HEK293T (cell line): ENCODE data around the gene TENM3.

Experiments used
- CTCF ChIA-PET: fragments of 350-600 bp; formaldehyde crosslinking; extraction: SDS; loops from one replicate; lab custom pipeline; 2021; ENCODE audit warnings: antibody characterized with exemption, inconsistent platforms; lab: Yijun Ruan, JAX
- POLR2A ChIA-PET: fragments of 350-600 bp; formaldehyde crosslinking; extraction: SDS; loops from one replicate; lab custom pipeline; 2020; ENCODE audit warnings: antibody characterized with exemption, inconsistent platforms; lab: Yijun Ruan, JAX
- DNase-seq: peaks from one replicate; pipeline ENCODE4 v3.0.0; 2012; ENCODE audit warnings: mixed read lengths; ENCODE audit errors: extremely low spot score
- ARNT ChIP-seq: fragments of 450-650 bp; IDR thresholded peaks from 2 replicates; pipeline ENCODE4 v1.6.1; 2017; ENCODE audit warnings: mild to moderate bottlenecking
- BHLHE40 ChIP-seq: fragments of 450-650 bp; IDR thresholded peaks from 2 replicates; pipeline ENCODE4 v1.6.1; 2016; ENCODE audit warnings: mild to moderate bottlenecking, moderate library complexity, borderline replicate concordance
- CTBP1 ChIP-seq: fragments of 450-650 bp; IDR thresholded peaks from 2 replicates; pipeline ENCODE4 v1.6.1; 2016; ENCODE audit warnings: borderline replicate concordance
- ELF4 ChIP-seq: fragments of 450-650 bp; IDR thresholded peaks from 2 replicates; pipeline ENCODE4 v1.6.1; 2017; ENCODE audit warnings: antibody characterized with exemption
- FOXA1 ChIP-seq: fragments of 450-650 bp; IDR thresholded peaks from 2 replicates; pipeline ENCODE4 v1.6.1; 2016; ENCODE audit warnings: mild to moderate bottlenecking
- FOXK2 ChIP-seq: fragments of 450-650 bp; IDR thresholded peaks from 2 replicates; pipeline ENCODE4 v1.6.1; 2016; ENCODE audit warnings: mild to moderate bottlenecking
- FOXM1 ChIP-seq: fragments of 450-650 bp; IDR thresholded peaks from 2 replicates; pipeline ENCODE4 v1.6.1; 2017; ENCODE audit warnings: mild to moderate bottlenecking, borderline replicate concordance
- HDGF ChIP-seq: fragments of 450-650 bp; IDR thresholded peaks from 2 replicates; pipeline ENCODE4 v1.6.1; 2017; ENCODE audit warnings: antibody characterized with exemption, borderline replicate concordance
- L3MBTL2 ChIP-seq: fragments of 450-650 bp; conservative IDR thresholded peaks from 2 replicates; pipeline ENCODE4 v1.6.1; 2016; ENCODE audit warnings: mild to moderate bottlenecking
- LEF1 ChIP-seq: fragments of 450-650 bp; IDR thresholded peaks from 2 replicates; pipeline ENCODE4 v1.6.1; 2017; ENCODE audit warnings: mild to moderate bottlenecking, borderline replicate concordance
- NFRKB ChIP-seq: fragments of 450-650 bp; IDR thresholded peaks from 2 replicates; pipeline ENCODE4 v1.6.1; 2016; ENCODE audit warnings: mild to moderate bottlenecking, moderate library complexity
- SP1 ChIP-seq: fragments of 450-650 bp; IDR thresholded peaks from 2 replicates; pipeline ENCODE4 v1.6.1; 2017
- SUZ12 ChIP-seq: fragments of 450-650 bp; IDR thresholded peaks from 2 replicates; pipeline ENCODE4 v1.6.1; 2016; ENCODE audit warnings: mild to moderate bottlenecking
- TARDBP ChIP-seq: fragments of 450-650 bp; IDR thresholded peaks from 2 replicates; pipeline ENCODE4 v1.6.1; 2016
- ZNF384 ChIP-seq: fragments of 450-650 bp; IDR thresholded peaks from 2 replicates; pipeline ENCODE4 v1.6.1; 2016
- TF ChIP-seq, protein P1 (sequence below): fragments of 450-650 bp; IDR thresholded peaks from 2 replicates; pipeline ENCODE4 v1.6.1; 2016

Gene TENM3

DNA sequence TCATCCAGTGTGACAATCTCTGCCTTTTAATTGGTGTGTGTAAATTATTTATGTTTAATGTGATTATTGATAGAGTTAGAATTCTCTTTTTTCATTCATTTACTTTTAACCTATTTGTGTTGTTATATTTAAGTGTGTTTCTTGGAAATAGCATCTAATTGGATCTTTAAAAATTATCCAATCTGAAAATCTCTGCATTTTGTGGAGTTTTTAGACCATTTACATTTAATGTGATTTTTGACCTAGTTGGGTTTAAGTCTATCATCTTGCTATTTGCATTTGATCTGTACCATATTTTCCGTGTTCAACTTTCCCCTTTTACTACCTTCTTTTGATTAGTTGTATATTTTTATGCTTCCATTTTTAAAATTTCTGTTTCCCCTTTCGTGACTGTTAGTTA is 71.3 kb downstream of the TENM3 start:
- ChIA-PET CTCF (no interaction called here), POLR2A (no interaction called here)
- DNase-seq, result no peak
- TF ChIP-seq FOXK2 (no peak), ARNT (no peak), SP1 (no peak), HDGF (no peak), ELF4 (no peak), BHLHE40 (no peak), NFRKB (no peak), L3MBTL2 (no peak), ZNF384 (no peak), TARDBP (no peak), FOXM1 (no peak), SUZ12 (no peak), FOXA1 (no peak), CTBP1 (no peak), LEF1 (no peak)
- TF ChIP-seq, protein P1, sequence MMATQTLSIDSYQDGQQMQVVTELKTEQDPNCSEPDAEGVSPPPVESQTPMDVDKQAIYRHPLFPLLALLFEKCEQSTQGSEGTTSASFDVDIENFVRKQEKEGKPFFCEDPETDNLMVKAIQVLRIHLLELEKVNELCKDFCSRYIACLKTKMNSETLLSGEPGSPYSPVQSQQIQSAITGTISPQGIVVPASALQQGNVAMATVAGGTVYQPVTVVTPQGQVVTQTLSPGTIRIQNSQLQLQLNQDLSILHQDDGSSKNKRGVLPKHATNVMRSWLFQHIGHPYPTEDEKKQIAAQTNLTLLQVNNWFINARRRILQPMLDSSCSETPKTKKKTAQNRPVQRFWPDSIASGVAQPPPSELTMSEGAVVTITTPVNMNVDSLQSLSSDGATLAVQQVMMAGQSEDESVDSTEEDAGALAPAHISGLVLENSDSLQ, result no peak

DNA sequence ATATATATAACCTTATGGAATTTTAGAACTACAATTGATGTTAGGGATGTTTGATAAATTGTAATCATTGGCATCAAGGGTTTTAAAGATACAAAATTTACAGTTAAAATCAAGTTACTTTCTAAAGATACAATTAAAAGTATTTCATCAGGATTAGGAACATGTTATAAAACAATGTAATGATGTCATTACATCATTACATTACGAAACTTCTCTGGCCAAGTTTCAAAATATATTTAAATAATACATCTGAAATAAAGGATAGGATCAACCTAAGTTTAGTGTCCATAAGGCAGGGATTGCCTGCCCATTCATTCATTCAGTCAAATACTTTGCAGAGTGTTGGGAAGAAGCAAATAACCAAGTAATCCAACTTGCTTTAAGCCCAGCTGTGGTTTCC is 75.1 kb downstream of the TENM3 start:
- POLR2A ChIA-PET, result no interaction called here
- DNase-seq, result no peak
- TF ChIP-seq CTBP1 (no peak), HDGF (no peak), ELF4 (no peak), ZNF384 (no peak), TARDBP (no peak), NFRKB (no peak), LEF1 (no peak), SUZ12 (no peak), FOXA1 (no peak)
- TF ChIP-seq, protein P1, result no peak
- CTCF ChIA-PET, result no interaction called here

DNA sequence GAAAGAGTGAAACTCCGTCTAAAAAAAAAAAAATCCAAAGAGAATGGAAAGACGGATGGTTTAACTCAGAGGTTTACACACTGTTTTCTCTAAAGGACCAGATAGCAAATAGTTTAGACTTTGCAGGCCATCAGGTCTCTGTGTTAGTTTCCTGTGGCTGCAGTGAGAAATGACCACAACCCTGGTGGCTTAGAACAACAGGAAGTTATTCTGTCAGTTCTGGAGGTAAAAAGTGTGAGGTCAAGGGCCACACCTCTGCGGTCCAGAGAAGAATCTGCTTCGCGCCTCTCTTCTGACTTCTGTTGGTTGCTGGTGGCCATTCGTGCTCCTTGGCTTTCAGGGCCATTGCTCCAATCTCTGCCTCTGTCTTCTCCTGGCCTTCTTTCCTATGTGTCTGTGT is 76.9 kb downstream of the TENM3 start:
- no peak for DNase-seq
- ChIA-PET POLR2A (no interaction called here), CTCF (no interaction called here)
- TF ChIP-seq ELF4 (no peak), TARDBP (no peak), FOXK2 (no peak), ARNT (no peak), NFRKB (no peak), FOXM1 (no peak), L3MBTL2 (no peak), FOXA1 (no peak), SP1 (no peak), CTBP1 (no peak), SUZ12 (no peak), ZNF384 (no peak)
- TF ChIP-seq, protein P1, result no peak

DNA sequence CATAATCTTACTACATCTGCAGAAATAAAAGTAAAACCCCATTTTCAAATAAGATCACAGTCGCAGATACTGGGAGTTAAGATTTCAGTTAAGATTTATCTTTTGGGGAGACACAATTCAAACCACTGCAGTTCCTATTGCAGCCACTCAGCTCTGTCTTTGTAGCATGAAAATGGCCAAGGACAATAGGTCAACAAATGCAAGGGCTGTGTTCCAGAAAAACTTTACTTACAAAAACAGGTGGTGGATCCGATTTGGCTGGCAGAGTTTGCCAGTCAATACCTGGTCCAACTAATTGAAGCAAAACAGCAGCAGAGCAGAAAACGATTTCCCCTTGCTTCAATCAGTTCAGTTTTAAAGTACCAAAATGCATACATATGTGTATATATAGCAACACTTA is 77.4 kb downstream of the TENM3 start:
- TF ChIP-seq FOXK2 (no peak), L3MBTL2 (no peak), ELF4 (no peak), BHLHE40 (no peak), ARNT (no peak), LEF1 (no peak), HDGF (no peak), ZNF384 (no peak), FOXM1 (no peak), SP1 (no peak), SUZ12 (no peak), FOXA1 (no peak), CTBP1 (no peak), TARDBP (no peak), NFRKB (no peak)
- TF ChIP-seq, protein P1, result no peak
- DNase-seq, result no peak
- ChIA-PET POLR2A (no interaction called here), CTCF (no interaction called here)

DNA sequence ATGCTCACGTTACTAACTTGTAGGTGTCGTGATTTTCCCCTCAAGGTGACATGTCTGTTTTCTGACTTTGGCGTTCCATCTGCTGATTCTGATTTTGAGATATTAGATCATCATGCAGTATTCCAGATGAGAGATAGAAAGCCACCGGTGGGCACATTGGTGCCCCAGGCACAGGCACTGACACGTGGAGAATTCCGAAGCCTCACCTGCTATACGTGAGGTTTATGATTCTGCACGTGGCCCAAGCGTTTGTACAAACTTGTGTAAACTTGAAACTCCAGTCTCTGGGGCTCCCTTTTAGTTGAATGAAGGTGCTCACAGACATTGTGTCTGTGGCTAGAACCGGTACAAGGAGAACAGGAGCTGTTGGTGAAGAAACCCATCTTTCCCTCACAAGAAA is 81.1 kb downstream of the TENM3 start:
- CTCF ChIA-PET, result no interaction called here
- DNase-seq, result no peak
- TF ChIP-seq ELF4, result no peak
- TF ChIP-seq CTBP1, result no peak
- no peak for TF ChIP-seq ARNT
- TF ChIP-seq, protein P1, result no peak
- no peak for TF ChIP-seq NFRKB
- TF ChIP-seq BHLHE40, result no peak
- TF ChIP-seq LEF1, result no peak
- TF ChIP-seq FOXA1, result no peak
- TF ChIP-seq HDGF, result no peak
- no peak for TF ChIP-seq SP1
- no peak for TF ChIP-seq FOXM1
- no peak for TF ChIP-seq L3MBTL2
- no peak for TF ChIP-seq TARDBP
- TF ChIP-seq ZNF384, result no peak
- POLR2A ChIA-PET, result no interaction called here
